Stimulated activated CD4-positive, alpha-beta T cell treated with anti-CD3 and anti-CD28 coated beads, TNF-alpha, amount 100 ng/mL, for 4 hours (primary cell): ENCODE results near the gene FNDC3A.

Experiments
- DNase-seq, 3 experiments: peaks; one replicate each; pipeline ENCODE4 v3.0.0-alpha.2; 2020; ENCODE audit warnings: low read depth in 3 of 3

Gene FNDC3A

DNA sequence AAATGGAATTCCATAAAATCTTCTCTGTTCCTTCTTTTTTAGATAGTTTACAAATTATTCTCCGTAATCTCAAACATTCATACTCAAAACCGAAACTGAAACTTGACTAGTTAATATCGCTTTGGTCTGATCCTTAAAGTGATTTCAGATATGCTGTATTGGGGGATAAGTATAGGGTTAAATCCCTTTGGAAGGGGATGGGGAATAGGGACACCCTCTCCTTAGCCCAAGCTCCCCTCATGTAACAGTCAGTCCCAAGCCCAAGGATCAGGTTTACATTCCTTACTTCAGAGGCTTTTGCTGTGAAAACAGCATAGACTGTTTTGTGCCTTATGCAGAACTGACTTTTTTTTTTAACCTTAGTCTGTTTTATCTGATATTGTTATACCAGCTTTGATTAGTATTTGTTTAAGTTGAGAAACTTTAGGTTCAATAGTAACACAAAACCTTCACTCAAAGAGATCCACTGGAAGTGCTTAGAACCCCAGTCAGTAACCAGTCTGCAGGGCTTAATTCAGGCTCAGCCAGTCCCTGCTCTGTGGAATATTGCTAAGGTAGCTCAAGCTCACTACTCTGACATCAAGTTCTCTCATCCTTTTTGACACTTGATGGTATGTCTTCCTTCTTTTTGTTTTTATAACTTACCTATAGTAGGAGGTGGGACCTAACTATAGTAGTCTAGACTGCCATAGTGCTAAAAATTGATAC lies 282.5 kb downstream of the FNDC3A start:
- no peak for DNase-seq
